Stimulated activated CD4-positive, alpha-beta T cell treated with anti-CD3 and anti-CD28 coated beads, Interleukin-2, amount 100 ng/mL, for 4 hours (primary cell): ENCODE data around the gene GRID1.

Experiments
- DNase-seq: peaks from one replicate; pipeline ENCODE4 v3.0.0-alpha.2; 2020; ENCODE audit warnings: low read depth

The GRID1 gene

DNA sequence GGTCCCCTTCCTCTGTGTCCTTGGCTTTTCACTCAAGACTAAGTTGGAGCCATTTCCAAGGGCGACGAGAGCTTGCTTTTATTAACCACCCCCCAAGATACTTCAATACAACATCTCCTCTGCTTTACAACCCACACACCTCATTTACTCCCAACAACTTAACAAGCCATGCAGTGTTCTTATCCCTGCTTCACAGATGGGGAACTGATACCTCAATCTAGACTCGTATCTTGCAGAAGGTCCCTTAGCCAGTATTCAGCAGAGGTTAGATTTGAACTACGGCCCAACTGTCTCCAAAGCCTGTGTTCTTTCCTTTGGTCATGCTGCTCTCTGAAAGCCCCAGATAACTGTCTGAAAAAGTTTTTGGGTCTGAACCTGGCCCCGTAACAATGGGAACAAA lies 444.8 kb downstream of the GRID1 start:
- no peak for DNase-seq

DNA sequence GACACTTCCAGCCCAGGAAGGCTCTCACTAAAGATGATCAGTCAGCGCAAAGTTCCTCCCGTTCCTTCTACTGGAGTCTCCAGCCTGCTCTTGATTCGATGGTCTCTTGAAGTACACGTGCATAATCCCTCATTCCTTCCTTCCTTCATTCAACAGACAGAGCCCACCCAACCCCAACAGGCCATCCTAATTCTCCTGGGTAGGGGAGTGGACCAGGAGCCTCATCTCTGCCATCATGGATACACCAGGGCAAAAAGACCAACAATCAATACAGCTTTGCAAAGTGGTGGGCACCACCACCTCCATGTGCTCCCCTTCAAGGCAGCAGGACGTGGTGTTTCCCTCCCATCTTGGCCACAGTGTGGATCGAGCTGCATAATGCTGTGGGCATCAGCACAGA lies 446.3 kb downstream of the GRID1 start:
- DNase-seq = no peak

DNA sequence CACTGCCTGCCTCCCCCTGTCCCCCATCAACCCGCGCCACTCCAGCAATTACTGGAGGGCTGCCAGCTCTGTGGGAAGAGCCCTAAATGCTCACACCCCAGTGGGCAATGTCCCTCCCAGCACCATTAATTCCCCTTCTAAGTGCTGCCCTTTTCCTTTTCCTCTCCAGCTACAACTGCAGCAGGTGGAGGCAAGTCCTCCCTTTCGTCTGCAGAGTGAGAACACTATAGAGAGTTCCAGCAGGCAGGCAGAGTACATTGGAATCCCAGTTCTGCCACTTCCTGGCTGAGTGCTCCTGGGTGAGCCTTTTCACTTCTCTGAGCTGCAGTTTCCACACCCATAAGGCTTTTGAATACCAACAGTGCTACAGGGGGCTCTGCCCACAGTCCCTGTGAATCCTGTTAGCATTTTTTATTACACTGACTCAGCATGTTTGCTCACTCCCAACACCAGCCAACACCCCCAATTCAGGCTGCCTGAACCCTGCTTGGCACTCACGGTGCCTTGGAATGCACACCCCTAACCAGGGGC lies 447.0 kb downstream of the GRID1 start:
- no peak for DNase-seq

DNA sequence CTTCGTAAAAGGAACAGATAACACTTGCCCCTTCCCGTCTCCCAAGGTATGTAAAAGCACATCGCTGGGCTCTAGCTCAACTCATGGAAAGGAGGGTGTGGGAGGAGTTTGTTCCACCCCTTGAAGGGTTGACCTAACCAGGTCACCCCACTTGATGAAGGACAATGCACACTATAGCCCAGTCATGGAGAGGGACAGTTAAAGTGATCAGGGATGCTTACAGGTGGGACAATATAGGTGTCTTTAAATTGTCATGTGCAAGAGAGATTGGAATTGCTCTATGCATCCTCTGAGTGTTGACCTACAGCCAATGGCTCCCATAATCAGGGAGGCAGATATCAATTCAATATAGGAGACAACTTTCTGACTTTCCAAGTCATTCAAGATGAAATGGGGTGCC lies 448.2 kb downstream of the GRID1 start:
- DNase-seq = no peak

DNA sequence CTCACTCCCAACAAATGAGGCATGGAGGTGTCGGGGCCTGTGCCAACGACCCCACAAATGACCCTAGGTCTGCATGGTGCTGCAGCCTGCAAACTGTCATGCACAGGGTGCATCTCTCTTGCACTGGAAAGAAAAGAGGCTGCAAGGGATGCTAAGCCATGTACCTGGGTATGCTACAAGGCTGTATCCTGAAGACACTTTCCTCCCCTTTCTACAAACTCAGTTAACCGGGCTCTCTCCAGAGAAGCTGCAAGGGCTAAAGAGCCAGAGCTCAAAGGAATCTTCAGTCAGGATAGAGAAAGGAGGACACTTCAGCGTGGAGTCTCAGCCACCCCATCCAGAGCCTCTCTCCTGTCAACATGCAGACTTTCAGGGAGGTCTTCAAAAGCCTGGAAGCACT lies 449.0 kb downstream of the GRID1 start:
- no peak for DNase-seq

DNA sequence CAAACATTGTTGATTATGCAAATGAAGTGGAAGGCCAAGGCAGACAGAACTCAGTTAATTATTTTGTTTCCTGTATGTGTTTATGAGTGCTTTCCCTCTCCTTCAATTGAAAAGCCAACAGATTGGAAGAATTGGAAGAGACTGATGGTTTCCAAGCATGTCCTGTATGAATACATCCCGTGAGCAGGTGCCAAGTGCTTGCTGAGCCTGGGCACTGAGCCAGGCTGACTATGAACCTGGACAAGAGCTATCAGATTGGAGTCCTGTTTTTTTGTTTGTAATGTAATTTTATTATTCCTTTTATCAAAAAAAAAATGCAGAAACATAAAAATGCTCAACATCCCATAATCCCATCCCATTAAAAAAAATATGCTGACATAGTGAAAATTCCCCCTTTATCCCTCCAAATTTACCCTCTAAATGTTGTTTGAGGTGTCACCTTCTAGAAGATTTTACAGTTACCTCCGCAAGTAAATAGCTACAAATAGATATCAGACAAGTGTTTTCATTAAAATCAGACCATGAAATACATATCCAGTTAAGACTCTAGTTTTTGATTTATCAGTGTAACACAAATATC lies 449.5 kb downstream of the GRID1 start:
- no peak for DNase-seq

DNA sequence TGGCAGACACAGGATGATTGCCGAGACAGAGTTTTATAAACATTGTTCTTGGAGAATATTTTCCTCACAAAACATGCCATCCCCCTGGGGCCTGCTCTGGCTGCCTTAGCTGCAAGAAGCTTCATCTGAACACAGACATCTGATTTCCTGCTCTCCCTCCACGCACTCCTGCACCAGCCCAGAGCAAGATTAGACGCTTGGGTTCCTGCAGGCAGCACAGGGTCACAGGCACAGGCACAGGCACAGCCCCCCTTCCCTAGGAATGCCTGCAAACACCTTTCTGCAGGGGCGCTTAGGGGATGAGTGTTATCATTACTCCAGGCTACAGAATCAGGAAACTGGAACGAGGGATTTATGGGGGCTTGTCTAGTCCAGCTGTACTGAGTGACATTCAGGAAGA lies 450.3 kb downstream of the GRID1 start:
- no peak for DNase-seq

DNA sequence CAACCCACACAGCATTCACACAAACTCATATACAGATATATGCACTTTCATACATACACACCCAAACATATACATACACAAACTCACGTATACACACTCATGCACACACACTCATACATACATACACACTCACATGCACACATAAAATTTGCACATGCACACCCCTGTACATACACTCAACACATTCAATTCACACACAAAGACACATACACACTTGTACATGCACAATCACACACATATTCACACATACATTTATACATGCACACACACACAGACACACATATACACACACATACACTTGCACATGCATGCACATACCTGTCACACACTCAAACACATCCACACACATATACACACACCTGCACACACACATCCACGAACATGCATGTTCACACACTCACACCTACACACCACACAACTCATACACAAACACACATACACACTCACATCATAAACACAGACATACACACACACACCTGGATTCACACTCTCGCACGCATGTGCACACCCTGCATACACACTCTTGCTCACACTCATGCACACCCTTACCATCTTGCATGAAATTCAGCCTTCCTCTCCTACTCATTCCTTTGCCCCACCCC lies 451.2 kb downstream of the GRID1 start:
- DNase-seq = no peak

DNA sequence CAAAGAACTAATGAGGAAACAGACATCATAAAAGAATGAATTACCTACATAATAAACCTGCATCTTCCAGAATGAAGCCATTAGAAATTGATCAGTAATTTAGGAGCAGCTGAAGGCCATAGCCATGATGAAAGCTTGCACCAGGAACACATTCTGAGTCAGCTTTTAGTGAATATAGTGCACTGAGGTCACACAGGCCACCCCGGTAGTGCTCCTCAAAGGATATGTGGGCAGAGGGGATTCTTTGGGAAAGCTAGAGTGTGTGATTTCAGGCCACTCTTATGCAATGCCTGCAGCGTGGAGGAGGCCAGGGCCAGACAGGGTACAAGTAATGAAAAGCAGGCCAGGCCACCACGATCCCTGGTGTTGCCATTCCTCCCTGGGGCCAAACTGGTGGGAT lies 451.9 kb downstream of the GRID1 start:
- DNase-seq = no peak

DNA sequence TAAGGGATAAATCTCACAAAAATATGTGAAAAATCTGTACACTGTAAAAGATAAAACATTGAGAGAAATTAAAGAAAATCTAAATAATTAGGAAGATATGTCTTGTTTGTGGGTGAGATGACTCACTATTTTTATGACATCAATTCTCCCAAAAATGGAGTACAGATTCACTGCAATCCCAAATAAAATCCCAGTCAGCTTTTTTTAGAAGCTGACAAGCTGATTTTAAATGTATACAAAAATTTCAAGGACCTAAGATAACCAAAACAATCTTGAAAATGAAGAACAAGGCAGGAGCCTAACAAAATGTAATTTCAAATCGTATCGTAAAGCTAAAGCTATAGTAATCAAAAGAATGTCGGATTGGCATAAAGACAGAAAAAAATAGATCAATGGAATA lies 458.1 kb downstream of the GRID1 start:
- DNase-seq = no peak

DNA sequence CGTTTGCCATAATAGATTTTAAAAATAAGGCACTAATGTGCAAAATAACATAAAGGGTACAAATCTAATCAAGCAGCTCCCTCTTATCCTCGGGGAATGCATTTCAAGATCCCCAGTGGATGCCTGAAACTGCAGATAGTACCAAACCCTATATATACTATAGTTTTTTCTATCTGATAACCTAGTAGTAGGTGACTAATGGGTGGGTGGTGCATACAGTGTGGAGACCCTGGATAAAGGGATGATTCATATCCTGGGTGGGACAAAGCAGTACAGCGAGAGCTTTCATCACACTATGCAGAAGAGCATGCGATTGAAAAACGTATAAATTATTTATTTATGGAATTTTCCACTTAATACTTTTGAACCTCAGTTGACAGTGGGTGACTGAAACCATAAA lies 464.5 kb downstream of the GRID1 start:
- no peak for DNase-seq

DNA sequence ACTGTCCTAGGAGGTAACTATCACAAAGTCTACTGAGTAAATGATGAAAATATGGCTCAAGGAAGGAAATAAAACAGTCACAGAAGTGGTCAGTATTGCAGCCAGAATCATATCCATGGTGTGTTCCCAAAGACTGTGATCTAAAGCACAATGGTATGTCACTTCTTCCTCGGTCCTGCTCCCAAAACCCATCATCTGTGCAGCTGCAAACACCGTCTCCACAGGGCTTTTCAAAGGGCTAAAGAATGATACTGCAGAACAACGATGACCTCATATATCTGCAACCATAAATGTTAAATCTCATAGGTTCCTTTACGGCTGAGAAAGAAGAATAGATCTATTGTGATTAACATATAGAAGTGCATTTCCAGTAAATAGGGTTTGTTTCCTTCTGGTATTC lies 465.0 kb downstream of the GRID1 start:
- no peak for DNase-seq

DNA sequence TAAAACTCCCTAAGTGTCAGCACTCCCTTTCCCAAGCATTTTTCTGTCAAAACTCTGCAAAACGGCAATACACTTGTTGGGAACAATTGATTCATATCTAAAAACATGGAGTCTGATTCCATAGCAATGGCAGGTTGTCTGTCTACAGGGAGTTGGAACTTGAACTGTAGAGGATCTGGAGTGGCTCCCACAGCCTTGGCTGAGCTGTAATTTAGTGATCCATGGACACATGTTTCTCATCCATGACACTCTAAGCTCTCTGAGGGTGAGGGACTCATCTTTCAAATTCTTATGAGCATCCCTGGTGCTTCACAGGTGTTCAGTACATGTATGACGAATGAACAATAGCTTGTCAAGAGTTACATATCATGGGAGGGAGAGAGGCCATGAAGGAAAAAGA lies 466.1 kb downstream of the GRID1 start:
- no peak for DNase-seq

DNA sequence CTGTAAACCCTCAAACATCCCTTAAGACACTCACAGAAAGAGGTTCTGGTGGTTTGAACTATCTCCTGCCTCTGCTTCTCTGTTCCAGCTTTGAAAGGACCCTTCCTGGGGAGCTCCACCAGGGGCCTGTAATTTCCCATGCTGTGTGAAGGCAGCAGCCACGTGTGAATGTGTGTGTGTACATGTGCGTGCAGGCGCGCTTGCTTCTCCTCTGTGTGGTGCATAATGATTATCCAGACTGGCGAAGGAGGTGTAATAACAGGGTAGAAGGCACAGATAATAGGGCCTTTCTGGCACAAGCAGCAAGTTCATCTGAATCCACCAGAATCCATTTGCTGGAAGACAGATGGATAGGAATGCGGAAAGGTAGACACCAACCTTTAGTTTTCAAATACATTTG lies 466.5 kb downstream of the GRID1 start:
- no peak for DNase-seq

DNA sequence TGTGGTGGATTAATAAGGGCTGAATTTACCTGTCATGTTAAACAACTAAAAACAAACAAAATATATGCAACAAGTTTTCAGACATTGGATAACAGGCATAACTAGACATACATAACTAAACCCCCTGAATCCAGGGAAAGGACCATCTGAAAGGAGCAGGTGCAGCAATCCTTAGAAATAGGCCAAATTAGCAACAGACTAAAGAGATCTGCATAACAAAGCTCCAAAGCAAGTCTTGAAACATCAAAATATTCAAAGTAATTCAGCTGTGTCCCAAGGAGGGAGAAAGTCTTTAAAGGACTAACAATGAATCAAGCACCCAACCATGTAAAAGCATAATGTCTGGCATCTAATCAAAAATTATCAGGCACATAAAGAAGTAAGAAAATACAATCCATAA lies 475.1 kb downstream of the GRID1 start:
- no peak for DNase-seq

DNA sequence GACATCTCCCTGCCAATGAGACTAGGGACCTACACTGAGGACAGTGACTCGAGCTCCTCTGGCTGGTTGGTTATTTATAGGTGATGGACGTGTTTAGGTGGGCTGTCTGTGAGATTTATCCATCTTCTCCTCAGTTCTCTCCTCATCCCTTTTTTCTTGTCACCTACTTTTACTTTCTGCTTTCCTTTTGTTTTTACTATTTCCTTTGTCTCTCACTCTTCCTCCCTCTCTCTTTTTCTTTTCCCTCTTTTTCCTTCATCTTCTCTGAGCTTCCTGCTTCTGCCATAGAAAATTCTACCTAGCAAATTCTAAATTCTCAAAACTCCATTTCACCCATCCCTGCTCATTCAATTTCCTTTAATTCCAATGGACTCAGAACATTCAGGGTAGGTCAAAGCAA lies 478.0 kb downstream of the GRID1 start:
- no peak for DNase-seq

DNA sequence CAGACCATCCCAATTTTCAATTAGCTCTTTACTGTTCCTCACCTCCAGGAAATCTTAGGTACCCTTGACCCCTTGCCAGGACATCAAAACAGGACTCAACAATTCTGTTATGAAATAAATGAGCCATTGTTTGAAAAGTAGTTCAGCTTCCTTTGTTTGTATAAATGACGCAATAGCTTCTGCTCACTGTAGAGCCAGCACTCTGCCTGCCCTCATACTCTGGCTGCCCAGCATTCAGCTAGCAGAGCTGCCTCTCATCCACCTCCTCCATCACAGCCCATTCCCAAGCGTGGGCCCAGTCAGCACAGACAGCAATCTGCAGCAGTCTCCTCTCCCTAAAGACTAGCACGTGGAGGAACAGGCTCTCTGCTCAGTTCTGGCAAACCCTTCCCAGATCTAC lies 478.6 kb downstream of the GRID1 start:
- DNase-seq = no peak

DNA sequence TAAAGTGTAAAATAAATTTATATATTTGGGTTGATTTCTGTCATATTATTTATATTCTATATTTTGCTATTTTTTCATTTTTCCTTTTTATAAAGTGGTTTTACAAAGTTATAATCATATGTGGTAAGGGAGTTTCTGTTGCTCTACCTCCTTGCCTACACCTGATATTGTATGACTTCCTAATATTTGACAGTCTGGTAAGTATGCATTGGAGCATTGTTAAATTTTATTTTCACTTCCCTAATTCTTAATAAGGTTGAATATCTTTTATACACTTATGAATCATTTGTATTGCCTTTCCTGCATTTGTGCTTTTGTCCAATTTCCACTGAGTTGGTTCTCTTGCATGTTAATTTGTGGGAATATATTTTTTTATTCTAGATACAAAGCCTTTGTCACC lies 492.4 kb downstream of the GRID1 start:
- no peak for DNase-seq

DNA sequence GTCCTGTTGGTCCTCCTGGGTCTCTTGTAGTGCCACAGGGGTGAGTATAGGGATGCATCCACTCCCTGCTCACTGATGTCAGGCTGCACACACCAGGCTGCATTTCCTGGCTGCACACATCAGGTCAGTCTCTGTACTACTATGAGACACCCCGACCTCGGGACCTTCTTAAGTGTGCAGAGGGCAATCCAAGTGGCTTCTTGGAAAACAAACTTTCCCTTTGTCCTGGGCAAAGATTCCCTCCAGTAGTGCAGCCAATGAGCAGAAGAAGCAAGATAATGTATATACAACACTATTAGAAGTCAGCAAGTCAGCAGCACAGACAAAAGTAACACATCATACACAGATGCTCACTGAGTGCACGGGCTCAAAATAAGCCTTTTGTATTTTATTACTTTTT lies 493.5 kb downstream of the GRID1 start:
- no peak for DNase-seq

DNA sequence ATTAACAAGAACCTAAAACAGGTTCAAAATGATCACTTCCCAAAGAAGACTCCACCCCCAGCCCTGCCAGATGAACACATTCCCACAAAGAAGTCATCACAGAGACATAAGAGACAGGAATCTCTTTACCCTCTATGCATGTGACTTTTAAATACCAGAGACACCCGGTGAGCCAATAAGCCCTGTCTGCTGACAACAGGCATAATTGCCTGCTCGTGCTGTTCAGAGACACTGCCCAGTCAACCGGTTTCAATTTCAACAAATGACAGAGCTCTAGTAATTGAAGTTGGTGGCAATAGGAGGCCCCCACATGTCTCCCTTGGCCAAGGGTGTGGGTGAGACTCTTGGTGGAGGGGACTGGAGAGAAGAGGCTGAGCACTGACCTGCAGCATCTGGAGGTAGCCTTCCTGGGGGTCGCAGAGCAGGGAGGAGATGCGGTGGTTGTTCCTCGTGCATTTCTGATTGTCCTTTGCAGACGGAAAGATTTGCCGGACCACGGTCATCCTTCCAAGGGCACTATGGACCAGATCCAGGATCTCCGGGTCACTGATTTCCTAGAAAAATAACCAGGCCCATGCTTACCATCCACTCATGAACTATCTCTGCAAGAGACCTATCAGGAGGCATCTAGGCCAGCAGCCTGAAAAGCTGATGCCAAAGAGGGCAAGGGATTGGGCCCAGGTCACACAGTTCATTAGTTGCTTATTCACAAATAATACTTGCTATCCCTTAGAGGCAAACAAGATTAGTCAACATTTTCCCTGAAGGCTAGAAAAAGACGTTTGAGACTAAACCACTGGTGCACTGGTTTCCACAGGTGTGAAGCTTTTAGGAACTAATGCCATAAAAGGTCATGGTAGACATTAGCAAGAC lies 497.7 kb downstream of the GRID1 start:
- no peak for DNase-seq

DNA sequence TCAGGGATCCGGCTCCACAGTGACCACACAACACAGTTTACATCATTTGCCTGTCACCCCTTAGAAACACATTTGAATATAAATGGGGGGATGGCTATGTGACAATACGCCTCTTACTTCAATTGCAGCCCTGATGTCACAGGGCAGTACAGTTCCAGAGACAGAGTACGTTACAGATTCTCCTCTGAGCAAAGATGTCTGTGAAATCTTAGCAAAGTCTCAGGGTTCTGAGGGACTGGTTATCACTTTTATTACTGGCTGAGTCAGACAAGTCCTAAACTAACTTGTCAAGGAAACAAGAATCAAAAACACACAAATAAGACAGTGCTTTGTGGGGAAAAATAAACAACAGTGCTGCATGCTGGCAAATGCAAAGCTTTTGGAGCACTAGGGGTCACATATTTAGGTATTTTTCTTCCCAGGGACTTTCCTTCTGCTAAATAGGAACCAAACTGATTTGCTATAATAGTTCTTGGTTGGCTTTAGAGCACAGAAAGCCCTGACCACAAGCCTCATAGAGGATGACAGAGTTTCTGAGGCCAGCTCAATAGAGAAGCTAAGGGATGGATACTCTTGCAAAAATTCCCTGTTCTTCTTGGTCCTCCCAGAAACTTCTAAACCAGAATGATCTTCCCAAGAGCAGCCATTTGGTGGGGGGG lies 501.6 kb downstream of the GRID1 start:
- no peak for DNase-seq

DNA sequence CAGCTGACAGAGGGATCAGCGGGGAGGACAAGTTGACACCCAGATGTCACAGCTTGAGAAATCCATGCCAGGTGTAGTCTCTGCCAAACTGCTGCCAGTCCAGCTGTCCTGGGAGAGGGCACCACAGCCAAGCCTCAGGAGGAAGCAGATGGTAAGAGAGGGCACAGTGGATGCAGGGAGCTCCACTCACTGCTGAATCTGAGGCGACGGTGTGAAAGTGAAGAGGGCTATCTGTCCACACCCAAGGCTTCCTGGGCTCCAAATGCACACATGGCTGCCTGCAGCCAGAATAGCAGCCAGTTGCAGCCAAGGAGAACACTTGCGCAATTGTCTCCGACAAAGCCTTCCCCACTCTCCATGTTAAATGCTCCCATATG lies 502.4 kb downstream of the GRID1 start:
- DNase-seq = no peak
